Nephron progenitor cell (in vitro differentiated cells): ENCODE measurements around the gene POLK.
"Not testable (repeated sequence)": the region's sequence is repeated elsewhere in the genome, so short reads cannot be mapped to it uniquely, and the experiment has no call there.

Source experiments
- DNase-seq: peaks from one replicate; pipeline ENCODE4 v3.0.0; 2021
- H3K27ac Mint-ChIP-seq: 2 replicates; pipeline ENCODE4 v1.8.0; 2021; ENCODE audit warnings: mild to moderate bottlenecking, moderate library complexity, mixed read lengths
- H3K27me3 Mint-ChIP-seq: 2 replicates; pipeline ENCODE4 v1.8.0; 2021; ENCODE audit warnings: mild to moderate bottlenecking, low read depth, mixed read lengths; ENCODE audit not compliant: poor library complexity
- H3K36me3 Mint-ChIP-seq: 2 replicates; pipeline ENCODE4 v1.8.0; 2021; ENCODE audit warnings: low read depth, mixed read lengths
- H3K4me1 Mint-ChIP-seq: 2 replicates; pipeline ENCODE4 v1.8.0; 2021; ENCODE audit warnings: mixed read lengths
- H3K4me3 Mint-ChIP-seq: 2 replicates; pipeline ENCODE4 v1.8.0; 2021; ENCODE audit warnings: mild to moderate bottlenecking, moderate library complexity, mixed read lengths
- H3K9me3 Mint-ChIP-seq: 2 replicates; pipeline ENCODE4 v1.8.0; 2021; ENCODE audit warnings: mild to moderate bottlenecking, moderate library complexity, mixed read lengths
- CTCF ChIP-seq: fragments of 200-600 bp; sonication (generic); IDR thresholded peaks from 2 replicates; pipeline ENCODE4 v1.5.0; 2021; ENCODE audit warnings: antibody characterized with exemption

Gene POLK

GRCh38 chr5:75532190-75532589 lies 20.5 kb downstream of the POLK start:
- H3K4me1 Mint-ChIP-seq = peaks cover 19% of the 10 kb centered on the region
- H3K27me3 Mint-ChIP-seq = no peaks in the 10 kb centered on the region
- no peak for TF ChIP-seq CTCF
- DNase-seq = no peak
- no peak overlapping the region for H3K4me3 Mint-ChIP-seq
- H3K27ac Mint-ChIP-seq = no peak overlapping the region
- H3K9me3 Mint-ChIP-seq = peaks cover 53% of the 10 kb centered on the region
- peaks cover 58% of the 10 kb centered on the region for H3K36me3 Mint-ChIP-seq

- H3K27me3 Mint-ChIP-seq, DNase-seq, H3K27ac Mint-ChIP-seq, H3K4me3 Mint-ChIP-seq: not testable (repeated sequence)
- peaks cover 50% of the 10 kb centered on the region for H3K9me3 Mint-ChIP-seq
- peaks cover 51% of the 10 kb centered on the region for H3K36me3 Mint-ChIP-seq
- peaks cover 22% of the 10 kb centered on the region for H3K4me1 Mint-ChIP-seq
These were observed 22.0 kb downstream of the POLK start for GRCh38 chr5:75533716-75534115.

GRCh38 chr5:75534734-75535133 lies 23.0 kb downstream of the POLK start:
- Mint-ChIP-seq H3K36me3 (peaks cover 46% of the 10 kb centered on the region), H3K27me3 (no peaks in the 10 kb centered on the region), H3K4me1 (peaks cover 16% of the 10 kb centered on the region), H3K9me3 (peaks cover 46% of the 10 kb centered on the region), H3K4me3 (no peak overlapping the region), H3K27ac (no peak overlapping the region)
- DNase-seq = no peak
- no peak for TF ChIP-seq CTCF

DNA sequence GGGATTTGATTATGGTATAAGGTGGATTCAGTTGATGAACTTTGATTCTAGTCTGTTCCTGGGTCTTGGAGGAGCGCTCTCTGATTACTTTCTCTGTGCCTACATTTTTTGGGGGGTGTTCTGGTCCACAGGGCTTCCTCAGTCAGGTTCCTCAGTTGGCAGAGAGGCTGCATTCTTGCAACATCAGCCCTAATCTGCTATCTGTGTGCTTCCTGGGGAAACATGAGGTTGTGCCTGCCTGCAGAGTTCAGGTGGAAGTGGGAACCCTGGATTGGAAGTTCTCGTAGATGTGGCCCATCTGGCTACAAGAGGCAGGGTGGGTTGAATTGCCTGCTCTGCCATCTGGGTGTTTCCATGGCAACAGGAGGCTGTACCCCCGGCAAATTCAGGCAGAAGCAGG lies 24.5 kb downstream of the POLK start:
- Mint-ChIP-seq H3K27me3 (no peaks in the 10 kb centered on the region), H3K36me3 (peaks cover 46% of the 10 kb centered on the region), H3K4me1 (peaks cover 16% of the 10 kb centered on the region), H3K4me3 (no peak overlapping the region), H3K9me3 (peaks cover 46% of the 10 kb centered on the region), H3K27ac (peak overlapping the region; percentile 75)
- TF ChIP-seq CTCF = no peak
- DNase-seq = no peak

DNA sequence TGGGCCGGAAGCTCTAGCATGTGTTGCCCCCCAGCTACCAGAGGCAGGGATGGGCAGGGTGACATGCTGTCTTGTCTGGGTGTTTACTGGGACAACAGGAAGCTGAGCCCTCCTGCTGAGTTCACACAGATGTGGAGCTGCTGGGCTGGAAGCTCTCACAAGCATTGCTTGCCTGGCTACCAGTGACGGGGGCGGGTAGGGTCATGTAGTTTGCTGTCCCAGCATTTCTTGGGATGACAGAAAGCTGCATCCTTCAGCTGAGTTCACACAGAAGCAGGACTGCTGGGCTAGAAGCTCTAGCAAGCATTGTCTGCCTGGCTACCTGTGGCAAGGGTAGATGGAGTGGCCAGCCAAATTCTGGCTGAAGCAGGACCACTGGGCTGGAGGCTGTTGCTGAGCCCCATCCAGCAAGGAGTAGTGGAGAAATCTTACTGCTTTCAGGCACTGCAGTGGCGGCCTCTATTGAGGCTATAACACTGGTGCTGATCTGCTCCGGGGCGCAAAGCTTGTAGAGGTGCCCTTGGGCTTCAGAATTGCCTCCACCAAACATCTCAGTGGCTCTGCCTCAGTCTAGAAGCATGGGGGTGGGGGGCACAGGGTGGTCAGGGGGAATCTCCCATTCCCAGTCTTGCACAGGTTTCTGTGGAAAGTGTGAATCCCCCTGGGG lies 25.1 kb downstream of the POLK start:
- Mint-ChIP-seq H3K4me1 (peaks cover 16% of the 10 kb centered on the region), H3K27me3 (no peaks in the 10 kb centered on the region), H3K4me3 (no peak overlapping the region), H3K36me3 (peaks cover 43% of the 10 kb centered on the region), H3K9me3 (peaks cover 43% of the 10 kb centered on the region), H3K27ac (peak overlapping the region; percentile 80)
- DNase-seq = peak; percentile 2
- no peak for TF ChIP-seq CTCF

DNA sequence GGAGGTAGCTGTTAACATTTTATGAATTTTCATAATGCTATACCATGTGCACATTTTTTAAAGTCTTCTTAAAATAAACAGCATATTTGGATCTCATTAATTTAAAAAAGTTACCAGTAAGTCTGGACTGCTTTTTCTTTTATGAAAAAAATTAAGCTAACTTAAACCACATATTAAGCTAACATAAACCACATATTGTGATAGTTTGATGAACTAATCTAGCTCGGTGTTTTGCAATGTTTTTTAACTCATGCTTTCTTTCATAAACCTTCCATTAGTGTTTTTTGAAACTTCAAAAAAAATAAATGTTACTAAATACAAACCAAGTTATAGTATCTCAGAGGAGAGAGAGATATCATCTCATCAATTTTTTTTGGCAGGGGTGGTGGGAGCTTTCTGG lies 26.5 kb downstream of the POLK start:
- DNase-seq = no peak
- Mint-ChIP-seq H3K4me1 (peaks cover 16% of the 10 kb centered on the region), H3K27me3 (no peaks in the 10 kb centered on the region), H3K27ac (no peak overlapping the region), H3K9me3 (peaks cover 29% of the 10 kb centered on the region), H3K4me3 (no peak overlapping the region), H3K36me3 (peaks cover 31% of the 10 kb centered on the region)
- TF ChIP-seq CTCF = no peak
